PC-9 (cell line): ENCODE results near the gene YLPM1. TPM values are rescaled to one million over a fixed set of nuclear protein-coding genes. Genes with fewer than 3 reads are reported as not detected.

Source experiments
- BruUV-seq: library from RNA; stranded (reverse); fragments of 400-500 nt; replicated peaks from 2 replicates; lab custom pipeline; 2021; lab: Mats Ljungman, UMichigan
- CTCF ChIA-PET: fragments of 300-600 bp; sonication (Branson Sonifier 250); formaldehyde crosslinking; loops from one replicate; lab custom pipeline; 2022; ENCODE audit warnings: antibody characterized with exemption; lab: Charles Lee
- POLR2A ChIA-PET: fragments of 300-600 bp; sonication (Branson Sonifier 250); formaldehyde crosslinking; loops from one replicate; lab custom pipeline; 2022; ENCODE audit warnings: antibody characterized with exemption; ENCODE audit not compliant: unreplicated experiment; lab: Charles Lee
- DNase-seq, 2 experiments: peaks; one replicate each; pipeline versions ENCODE4 v3.0.0 to v3.0.0-alpha.2; 2015 to 2022; ENCODE audit warnings: mixed read lengths in 1 of 2
- H2AFZ ChIP-seq: fragments of 200-600 bp; sonication (generic); 2 replicates; pipeline ENCODE4 v1.8.1; 2017; ENCODE audit warnings: antibody characterized with exemption
- H3F3A ChIP-seq: fragments of 200-600 bp; sonication (generic); 2 replicates; pipeline ENCODE4 v1.8.1; 2017; ENCODE audit warnings: antibody characterized with exemption, mild to moderate bottlenecking, low read depth; ENCODE audit not compliant: insufficient read depth
- H3K27ac ChIP-seq: fragments of 200-600 bp; sonication (generic); 2 replicates; pipeline ENCODE4 v1.6.1; 2016; ENCODE audit warnings: mixed run types
- H3K27me3 ChIP-seq: fragments of 200-600 bp; sonication (generic); 2 replicates; pipeline ENCODE4 v1.6.1; 2016; ENCODE audit warnings: low read depth, mixed run types; ENCODE audit not compliant: insufficient read depth
- H3K36me3 ChIP-seq: fragments of 200-600 bp; sonication (generic); 2 replicates; pipeline ENCODE4 v1.6.1; 2016; ENCODE audit warnings: low read depth, mixed run types
- H3K4me1 ChIP-seq: fragments of 200-600 bp; sonication (generic); replicated peaks from 2 replicates; pipeline ENCODE4 v1.6.1; 2016; ENCODE audit warnings: mixed run types; ENCODE audit not compliant: insufficient read depth
- H3K4me2 ChIP-seq: fragments of 200-600 bp; sonication (generic); 2 replicates; pipeline ENCODE4 v1.6.1; 2017; ENCODE audit warnings: mixed run types
- H3K4me3 ChIP-seq: fragments of 200-600 bp; sonication (generic); 2 replicates; pipeline ENCODE4 v1.6.1; 2016; ENCODE audit warnings: mixed run types
- H3K79me2 ChIP-seq: fragments of 200-600 bp; sonication (generic); 2 replicates; pipeline ENCODE4 v1.6.1; 2017; ENCODE audit warnings: low read depth, mixed run types
- H3K9me2 ChIP-seq: fragments of 200-600 bp; sonication (generic); 2 replicates; pipeline ENCODE4 v1.8.1; 2017; ENCODE audit warnings: mild to moderate bottlenecking; ENCODE audit not compliant: insufficient read depth
- H3K9me3 ChIP-seq: fragments of 200-600 bp; sonication (generic); 2 replicates; pipeline ENCODE4 v1.8.1; 2016; ENCODE audit warnings: low read depth; ENCODE audit not compliant: insufficient read depth
- H4K20me1 ChIP-seq: fragments of 200-600 bp; sonication (generic); 2 replicates; pipeline ENCODE4 v1.8.1; 2017; ENCODE audit not compliant: insufficient read depth
- CTCF ChIP-seq: fragments of 200-600 bp; sonication (generic); conservative IDR thresholded peaks from 2 replicates; pipeline ENCODE4 v1.6.1; 2017; ENCODE audit warnings: mixed run types, antibody characterized with exemption, mild to moderate bottlenecking, moderate library complexity
- EZH2 ChIP-seq: fragments of 200-600 bp; sonication (generic); IDR thresholded peaks from 2 replicates; pipeline ENCODE4 v1.8.0; 2017; ENCODE audit warnings: antibody characterized with exemption, low read depth
- intact Hi-C: fragments of 100-400 bp; cut with micrococcal nuclease; formaldehyde crosslinking; loops from one replicate; pipeline ENCODE4 v1.10.0; 2022; ENCODE audit not compliant: unreplicated experiment
- total RNA-seq: library from RNA; stranded (reverse); gene quantifications from 2 replicates; pipeline ENCODE4 v1.2.3, GENCODE V29; 2021

The YLPM1 gene
- total RNA-seq, 1 experiment from 2014 or later, result 170 TPM

- DNase-seq, result no peak
- CTCF ChIA-PET, result no interaction called here
- H3K4me1 ChIP-seq, result no peaks in the 10 kb centered on the region
- no peak overlapping the region for H3K27ac ChIP-seq
- peaks cover 20% of the 10 kb centered on the region; the same call in 1 of the 2 replicates for H4K20me1 ChIP-seq
- H3K36me3 ChIP-seq, result peaks cover 82% of the 10 kb centered on the region
- H3K4me2 ChIP-seq, result no peak overlapping the region
- H3K79me2 ChIP-seq, result peaks cover 5% of the 10 kb centered on the region; the same call in 1 of the 2 replicates
- H3K27me3 ChIP-seq, result no peaks in the 10 kb centered on the region
- no peak overlapping the region for H2AFZ ChIP-seq
- intact Hi-C loops, result no loop called here
- TF ChIP-seq CTCF (no peak), EZH2 (no peak)
- no TSS peak for BruUV-seq
- H3F3A ChIP-seq, result peaks cover 26% of the 10 kb centered on the region
- H3K9me3 ChIP-seq, result no peaks in the 10 kb centered on the region
- no peak overlapping the region for H3K4me3 ChIP-seq
- POLR2A ChIA-PET, result no interaction called here
- H3K9me2 ChIP-seq, result no peaks in the 10 kb centered on the region
These were observed 58.3 kb downstream of the YLPM1 start for GRCh38 chr14:74821267-74821915.

- Histone ChIP-seq H4K20me1 (peaks cover 25% of the 10 kb centered on the region), H3K79me2 (peaks cover 11% of the 10 kb centered on the region; the same call in 1 of the 2 replicates), H3K27ac (no peak overlapping the region), H3F3A (peaks cover 19% of the 10 kb centered on the region), H3K4me2 (no peak overlapping the region), H3K9me2 (no peaks in the 10 kb centered on the region), H3K4me1 (no peaks in the 10 kb centered on the region), H3K4me3 (no peak overlapping the region), H3K9me3 (no peaks in the 10 kb centered on the region), H3K36me3 (peaks cover 85% of the 10 kb centered on the region), H2AFZ (no peak overlapping the region), H3K27me3 (no peaks in the 10 kb centered on the region)
- BruUV-seq, result no TSS peak
- intact Hi-C loops, result loop anchor here (5.0 kb wide), 1 partner anchor 93 kb away; no protein-coding TSS in a partner anchor
- ChIA-PET POLR2A (no interaction called here), CTCF (no interaction called here)
- DNase-seq, result no peak
- TF ChIP-seq EZH2 (no peak), CTCF (no peak)
These were observed 61.9 kb downstream of the YLPM1 start for GRCh38 chr14:74824997-74825396.

- no peak for DNase-seq
- TF ChIP-seq EZH2 (no peak), CTCF (no peak)
- CTCF ChIA-PET, result no interaction called here
These were observed 63.5 kb downstream of the YLPM1 start for GRCh38 chr14:74826574-74826973.

More at GRCh38 chr14:74826574-74826973, 63.5 kb downstream of the YLPM1 start:
- Histone ChIP-seq H3K4me3 (no peak overlapping the region), H3K27ac (no peak overlapping the region), H3K79me2 (peaks cover 11% of the 10 kb centered on the region; the same call in 1 of the 2 replicates), H3K4me1 (no peaks in the 10 kb centered on the region), H3K27me3 (no peaks in the 10 kb centered on the region), H4K20me1 (peaks cover 21% of the 10 kb centered on the region), H3K9me2 (no peaks in the 10 kb centered on the region), H3K36me3 (peaks cover 83% of the 10 kb centered on the region), H2AFZ (no peak overlapping the region), H3K9me3 (no peaks in the 10 kb centered on the region), H3K4me2 (no peak overlapping the region), H3F3A (peaks cover 19% of the 10 kb centered on the region)
- no TSS peak for BruUV-seq
- POLR2A ChIA-PET, result interaction anchor here (0.6 kb wide), 1 partner anchor 263 kb away, joined by 3 read pairs; no protein-coding TSS in a partner anchor
- intact Hi-C loops, result loop anchor here (5.0 kb wide), 1 partner anchor 94 kb away; no protein-coding TSS in a partner anchor
